Nephron (organoid): Measurements from ENCODE around the gene OR2T2.
"Not testable (repeated sequence)": the region's sequence is repeated elsewhere in the genome, so short reads cannot be mapped to it uniquely, and the experiment has no call there.

Experiments
- H3K27ac Mint-ChIP-seq, 3 experiments: 2 replicates each; pipeline ENCODE4 v1.8.0; 2020; ENCODE audit warnings: mixed read lengths in 3 of 3, mild to moderate bottlenecking in 2 of 3, moderate library complexity in 1 of 3
- H3K27me3 Mint-ChIP-seq: 2 replicates; pipeline ENCODE4 v1.8.0; 2021; ENCODE audit warnings: low read depth, mild to moderate bottlenecking, moderate library complexity, mixed read lengths
- H3K36me3 Mint-ChIP-seq: 2 replicates; pipeline ENCODE4 v1.8.0; 2020; ENCODE audit warnings: low read depth, mixed read lengths
- H3K4me1 Mint-ChIP-seq: 2 replicates; pipeline ENCODE4 v1.8.0; 2020; ENCODE audit warnings: mixed read lengths
- H3K4me3 Mint-ChIP-seq, 3 experiments: 2 replicates each; pipeline ENCODE4 v1.8.0; 2020; ENCODE audit warnings: mild to moderate bottlenecking in 3 of 3, mixed read lengths in 3 of 3, moderate library complexity in 2 of 3
- H3K9me3 Mint-ChIP-seq: 2 replicates; pipeline ENCODE4 v1.8.0; 2020; ENCODE audit warnings: mixed read lengths
- CTCF ChIP-seq, 3 experiments: fragments of 200-600 bp; sonication (generic); IDR thresholded peaks; one replicate each; pipeline ENCODE4 v1.5.0; 2021; ENCODE audit warnings: antibody characterized with exemption in 3 of 3; ENCODE audit not compliant: unreplicated experiment in 3 of 3

OR2T2 gene

GRCh38 chr1:248445399-248445798 is at the start of gene OR2T2:
Gene OR2T2 (plus strand): TSS chr1:248445637. CDS start chr1:248452798, 7,161 bp downstream.
- H3K27me3 Mint-ChIP-seq, H3K27ac Mint-ChIP-seq, H3K4me1 Mint-ChIP-seq, H3K4me3 Mint-ChIP-seq, H3K36me3 Mint-ChIP-seq: not testable (repeated sequence)
- peaks cover 13% of the 10 kb centered on the region for H3K9me3 Mint-ChIP-seq

- Mint-ChIP-seq H3K27ac (no peak within 1 kb of the TSS), H3K36me3 (no peaks in the 10 kb centered on the region), H3K27me3 (no peaks in the 10 kb centered on the region)
These were observed 42.7 kb upstream of the OR2T2 start, which contains the start of gene OR2T1 for GRCh38 chr1:248402748-248403147. Gene OR2T1 (plus strand): TSS chr1:248403048. CDS start chr1:248406148, 3,100 bp downstream.

GRCh38 chr1:248404024-248404423 is 41.4 kb upstream of the OR2T2 start:
- no peak overlapping the region for H3K27ac Mint-ChIP-seq
- peaks cover 33% of the 10 kb centered on the region for H3K9me3 Mint-ChIP-seq
- H3K4me1 Mint-ChIP-seq = no peaks in the 10 kb centered on the region
- H3K4me3 Mint-ChIP-seq = no peak overlapping the region
- no peaks in the 10 kb centered on the region for H3K27me3 Mint-ChIP-seq
- no peak for TF ChIP-seq CTCF (IDR thresholded peaks at IDR 0.05; ENCODE audit: unreplicated experiment in 3 of 3)
- H3K36me3 Mint-ChIP-seq = no peaks in the 10 kb centered on the region

More at GRCh38 chr1:248402748-248403147, 42.7 kb upstream of the OR2T2 start, which contains the start of gene OR2T1:
- Mint-ChIP-seq H3K9me3 (peaks cover 32% of the 10 kb centered on the region), H3K4me3 (no peak within 1 kb of the TSS), H3K4me1 (no peaks in the 10 kb centered on the region)
- TF ChIP-seq CTCF (IDR thresholded peaks at IDR 0.05; ENCODE audit: unreplicated experiment in 3 of 3) = no peak

- no peak for TF ChIP-seq CTCF (IDR thresholded peaks at IDR 0.05; ENCODE audit: unreplicated experiment in 3 of 3)
- Mint-ChIP-seq H3K27ac (no peak overlapping the region), H3K4me3 (no peak overlapping the region), H3K4me1 (no peaks in the 10 kb centered on the region), H3K27me3 (no peaks in the 10 kb centered on the region), H3K36me3 (peaks cover 4% of the 10 kb centered on the region), H3K9me3 (peaks cover 48% of the 10 kb centered on the region)
These were observed 38.4 kb upstream of the OR2T2 start for GRCh38 chr1:248406721-248407692.

- no peaks in the 10 kb centered on the region for H3K4me1 Mint-ChIP-seq
- no peak overlapping the region for H3K4me3 Mint-ChIP-seq
- H3K9me3 Mint-ChIP-seq = peaks cover 50% of the 10 kb centered on the region
- no peak overlapping the region for H3K27ac Mint-ChIP-seq
- no peak for TF ChIP-seq CTCF (IDR thresholded peaks at IDR 0.05; ENCODE audit: unreplicated experiment in 3 of 3)
- no peaks in the 10 kb centered on the region for H3K27me3 Mint-ChIP-seq
- H3K36me3 Mint-ChIP-seq = peaks cover 3% of the 10 kb centered on the region
These were observed 29.2 kb upstream of the OR2T2 start for GRCh38 chr1:248416226-248416625.

- Mint-ChIP-seq H3K4me1 (no peaks in the 10 kb centered on the region), H3K36me3 (peaks cover 3% of the 10 kb centered on the region), H3K4me3 (no peak overlapping the region), H3K27me3 (no peaks in the 10 kb centered on the region), H3K27ac (no peak overlapping the region), H3K9me3 (peaks cover 45% of the 10 kb centered on the region)
- no peak for TF ChIP-seq CTCF (IDR thresholded peaks at IDR 0.05; ENCODE audit: unreplicated experiment in 3 of 3)
These were observed 27.6 kb upstream of the OR2T2 start for GRCh38 chr1:248417854-248418253.
